KOPT-K1 (cell line): ENCODE data around the gene CD274.
"Not testable (repeated sequence)": the region's sequence is repeated elsewhere in the genome, so short reads cannot be mapped to it uniquely, and the experiment has no call there.

Experiments used
- H3K27ac ChIP-seq: fragments of 200-600 bp; sonication (generic); 2 replicates; pipeline ENCODE4 v1.5.1; 2016; ENCODE audit warnings: antibody characterized with exemption, mild to moderate bottlenecking, low read depth, low read length; ENCODE audit not compliant: poor library complexity, severe bottlenecking
- H3K36me3 ChIP-seq: fragments of 200-600 bp; sonication (generic); 2 replicates; pipeline ENCODE4 v1.5.1; 2017; ENCODE audit warnings: antibody characterized with exemption, mild to moderate bottlenecking, low read length, moderate library complexity; ENCODE audit not compliant: insufficient read depth
- H3K9me3 ChIP-seq: fragments of 200-600 bp; sonication (generic); 2 replicates; pipeline ENCODE4 v1.5.1; 2017; ENCODE audit warnings: antibody characterized with exemption, low read length, mild to moderate bottlenecking; ENCODE audit not compliant: insufficient read depth, poor library complexity, severe bottlenecking

The CD274 gene

DNA sequence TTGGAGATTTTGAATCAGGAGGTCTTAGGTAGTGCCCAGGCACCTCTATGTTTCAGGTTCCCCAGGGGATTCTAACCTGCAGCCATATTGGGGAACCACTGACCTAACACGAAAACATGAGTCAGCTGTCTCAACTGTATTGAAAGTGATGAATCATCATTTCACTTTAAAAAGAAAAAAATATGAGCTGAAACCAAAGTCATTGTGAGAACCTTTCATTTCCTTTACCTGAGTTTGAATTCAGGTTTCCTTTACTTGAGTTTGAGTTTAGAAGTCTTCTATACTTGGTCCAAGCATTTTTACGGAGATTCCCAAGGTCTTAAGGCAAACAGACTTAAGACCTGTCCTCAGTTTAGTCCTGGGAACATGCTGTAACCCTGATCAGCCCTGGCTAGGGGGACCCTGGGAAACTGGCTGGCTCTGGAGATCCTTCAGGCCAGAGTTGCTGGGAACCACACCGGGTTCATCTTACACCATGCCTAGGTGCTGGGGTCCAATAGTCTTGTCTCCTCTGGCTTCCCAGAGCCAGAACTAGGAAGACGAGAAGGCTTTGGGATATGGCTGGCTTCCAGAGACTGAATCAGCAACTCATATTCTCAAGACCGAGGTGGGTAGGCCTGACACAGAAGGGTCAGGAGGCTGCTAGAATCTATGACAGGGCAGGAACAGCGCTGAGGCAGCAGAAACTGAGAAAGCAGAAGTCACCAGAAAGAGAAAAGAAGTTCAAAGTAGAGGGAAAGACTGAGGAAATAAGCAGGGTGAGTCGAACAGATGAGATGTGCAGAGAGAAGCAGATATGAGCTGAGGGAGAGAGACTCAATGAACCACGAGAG, 43.6 kb downstream of the CD274 start:
- H3K36me3 ChIP-seq, result no peaks in the 10 kb centered on the region
- no peak overlapping the region for H3K27ac ChIP-seq
- H3K9me3 ChIP-seq, result no peaks in the 10 kb centered on the region

DNA sequence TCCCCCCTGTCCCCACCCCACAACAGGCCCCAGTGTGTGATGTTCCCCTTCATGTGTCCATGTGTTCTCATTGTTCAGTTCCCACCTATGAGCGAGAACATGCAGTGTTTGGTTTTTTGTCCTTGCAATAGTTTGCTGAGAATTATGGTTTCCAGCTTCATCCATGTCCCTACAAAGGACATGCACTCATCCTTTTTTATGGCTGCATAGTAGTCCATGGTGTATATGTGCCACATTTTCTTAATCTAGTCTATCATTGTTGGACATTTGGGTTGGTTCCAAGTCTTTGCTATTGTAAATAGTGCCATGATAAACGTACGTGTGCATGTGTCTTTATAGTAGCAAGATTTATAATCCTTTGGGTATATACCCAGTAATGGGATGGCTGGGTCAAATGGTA, 44.4 kb downstream of the CD274 start:
- not testable (repeated sequence) for H3K27ac ChIP-seq, H3K9me3 ChIP-seq, H3K36me3 ChIP-seq

DNA sequence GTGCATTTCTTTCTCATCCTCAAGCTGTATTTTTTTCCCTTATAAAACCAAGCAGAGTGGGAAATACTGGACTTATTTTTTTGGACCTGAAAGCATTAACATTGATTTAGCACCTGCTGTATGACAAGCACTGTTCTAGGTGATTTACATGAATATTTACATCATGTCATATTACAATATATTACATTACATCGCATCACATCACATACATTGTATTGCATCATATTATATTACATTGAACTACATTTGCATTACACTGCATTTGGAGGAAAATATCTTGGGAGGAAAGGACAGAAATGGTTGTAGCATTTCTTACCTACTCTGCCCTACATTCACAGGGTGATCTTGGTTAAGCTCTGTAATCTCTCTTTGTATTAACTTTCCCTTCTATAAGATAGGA, 48.8 kb downstream of the CD274 start:
- Histone ChIP-seq H3K27ac (no peak overlapping the region), H3K9me3 (no peaks in the 10 kb centered on the region), H3K36me3 (no peaks in the 10 kb centered on the region)

DNA sequence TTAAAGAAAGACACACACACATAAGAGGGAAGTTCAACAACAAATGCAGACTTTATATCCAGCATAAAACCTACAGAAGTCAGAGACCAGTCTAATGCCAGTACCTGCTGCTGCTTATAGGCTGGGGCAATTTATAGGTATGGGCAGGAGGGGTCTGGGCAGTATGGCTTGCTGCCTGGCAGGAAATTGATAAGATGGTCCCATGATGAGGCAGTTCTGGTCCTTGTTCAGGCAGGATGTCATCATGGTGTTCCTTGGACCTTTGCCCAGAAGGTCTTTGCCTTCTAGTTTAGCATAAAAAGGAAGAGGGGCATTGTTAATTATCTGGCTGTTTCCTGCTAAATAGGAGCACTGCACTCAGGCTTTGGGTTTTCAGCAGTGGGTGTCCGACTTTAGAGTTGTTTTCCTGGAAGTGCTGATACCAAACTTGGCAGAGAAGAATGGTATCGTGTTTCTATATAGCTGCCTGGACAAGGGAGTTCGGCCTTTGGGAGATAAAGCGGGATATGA, 49.6 kb downstream of the CD274 start:
- Histone ChIP-seq H3K36me3 (no peaks in the 10 kb centered on the region), H3K27ac (no peak overlapping the region), H3K9me3 (no peaks in the 10 kb centered on the region)

DNA sequence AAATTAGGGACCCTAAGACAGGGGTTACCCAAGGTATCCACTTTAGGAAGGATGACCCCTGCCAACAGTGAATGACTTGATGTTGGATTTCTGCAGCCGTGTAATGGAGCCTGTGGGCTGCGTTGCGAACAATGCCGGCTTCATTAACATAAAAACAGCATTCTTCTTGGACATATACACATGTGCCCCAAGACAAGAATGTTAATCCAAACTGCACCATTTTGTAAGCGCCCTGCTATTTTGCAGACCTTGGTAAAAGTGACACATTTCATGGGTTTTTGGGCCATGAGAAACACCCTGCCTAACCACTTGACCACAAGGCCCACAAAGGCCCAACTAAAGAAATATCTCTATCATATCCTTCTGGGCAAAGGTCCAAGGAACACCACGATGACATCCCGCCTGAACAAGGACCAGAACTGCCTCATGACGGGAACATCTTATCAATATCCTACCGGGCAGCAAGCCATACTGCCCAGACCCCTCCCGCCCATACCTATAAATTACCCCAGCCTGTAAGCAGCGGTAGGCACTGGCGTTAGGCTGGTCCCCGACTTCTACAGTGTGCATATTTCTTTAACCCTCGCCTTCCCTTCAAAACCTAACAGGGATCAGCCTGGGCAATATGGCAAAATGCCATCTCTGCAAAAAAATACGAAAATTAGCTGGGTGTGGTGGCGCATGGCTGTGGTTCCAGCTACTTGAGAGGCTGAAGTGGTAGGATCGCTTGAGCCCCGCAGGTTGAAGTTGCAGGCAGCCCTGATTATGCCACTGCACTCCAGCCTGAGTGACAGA, 50.3 kb downstream of the CD274 start:
- Histone ChIP-seq H3K27ac (no peak overlapping the region), H3K9me3 (no peaks in the 10 kb centered on the region), H3K36me3 (no peaks in the 10 kb centered on the region)

DNA sequence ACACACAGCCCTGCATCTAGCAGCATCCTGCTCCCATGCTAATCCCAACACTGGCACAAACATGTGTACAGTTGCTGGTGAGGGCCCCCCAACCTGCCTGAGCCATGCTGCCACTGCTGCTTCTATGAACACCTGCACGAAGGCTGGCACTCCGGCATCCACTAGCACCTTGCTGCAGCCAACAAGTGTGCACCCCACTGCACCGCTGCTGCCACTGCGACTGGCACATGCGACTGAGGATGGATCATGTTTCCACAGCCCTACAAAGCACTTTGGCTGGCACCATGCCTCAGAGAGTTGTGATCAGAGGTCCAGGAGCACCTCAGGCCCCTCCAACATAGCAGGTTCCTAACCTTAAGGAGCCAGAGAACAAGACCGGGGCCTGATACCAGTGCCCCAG, 52.2 kb downstream of the CD274 start:
- Histone ChIP-seq H3K27ac (no peak overlapping the region), H3K9me3 (no peaks in the 10 kb centered on the region), H3K36me3 (no peaks in the 10 kb centered on the region)

DNA sequence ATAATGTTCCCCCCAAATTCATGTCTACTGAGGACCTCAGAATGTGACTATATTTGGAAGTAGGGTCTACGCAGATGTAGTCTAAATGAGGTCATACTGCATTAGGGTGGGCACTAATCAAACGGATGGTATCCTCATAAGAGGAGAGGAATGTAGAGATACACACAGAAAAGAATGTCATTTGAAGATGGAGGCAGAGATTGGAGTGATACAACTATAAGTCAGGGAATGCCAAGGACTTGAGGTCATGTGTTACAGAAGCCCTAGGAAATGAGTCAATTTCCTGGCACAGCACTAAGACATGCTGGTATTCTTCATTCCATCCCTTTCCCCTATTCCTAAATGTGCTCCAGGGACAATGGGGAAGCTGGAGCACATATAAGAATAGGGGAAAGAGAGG, 59.2 kb downstream of the CD274 start:
- no peaks in the 10 kb centered on the region for H3K36me3 ChIP-seq
- no peak overlapping the region for H3K27ac ChIP-seq
- H3K9me3 ChIP-seq, result no peaks in the 10 kb centered on the region

DNA sequence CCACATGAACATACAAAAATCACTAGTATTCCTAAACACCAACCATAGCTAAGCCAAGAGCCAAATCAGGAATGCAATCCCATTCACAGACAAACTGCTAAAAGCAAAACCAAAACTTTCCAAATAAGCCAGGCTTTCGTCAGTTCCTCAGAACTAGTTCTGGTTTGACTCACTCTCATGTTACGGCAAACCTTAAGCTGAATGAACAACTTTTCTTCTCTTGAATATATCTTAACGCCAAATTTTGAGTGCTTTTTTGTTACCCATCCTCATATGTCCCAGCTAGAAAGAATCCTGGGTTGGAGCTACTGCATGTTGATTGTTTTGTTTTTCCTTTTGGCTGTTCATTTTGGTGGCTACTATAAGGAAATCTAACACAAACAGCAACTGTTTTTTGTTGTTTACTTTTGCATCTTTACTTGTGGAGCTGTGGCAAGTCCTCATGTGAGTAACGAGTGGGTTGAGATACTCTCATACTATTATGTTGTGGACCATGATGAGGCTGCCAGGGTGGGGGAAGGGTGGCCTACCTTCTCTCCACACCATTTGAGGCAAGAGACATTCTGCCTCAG, 60.1 kb downstream of the CD274 start, which contains the start of gene PDCD1LG2:
Gene PDCD1LG2, plus strand, starts transcription at position 172 of the 572 bp plus-strand sequence. CDS start 12,016 bp downstream, outside the sequence.
- H3K36me3 ChIP-seq, result no peaks in the 10 kb centered on the region
- no peak within 1 kb of the TSS for H3K27ac ChIP-seq
- H3K9me3 ChIP-seq, result no peaks in the 10 kb centered on the region

DNA sequence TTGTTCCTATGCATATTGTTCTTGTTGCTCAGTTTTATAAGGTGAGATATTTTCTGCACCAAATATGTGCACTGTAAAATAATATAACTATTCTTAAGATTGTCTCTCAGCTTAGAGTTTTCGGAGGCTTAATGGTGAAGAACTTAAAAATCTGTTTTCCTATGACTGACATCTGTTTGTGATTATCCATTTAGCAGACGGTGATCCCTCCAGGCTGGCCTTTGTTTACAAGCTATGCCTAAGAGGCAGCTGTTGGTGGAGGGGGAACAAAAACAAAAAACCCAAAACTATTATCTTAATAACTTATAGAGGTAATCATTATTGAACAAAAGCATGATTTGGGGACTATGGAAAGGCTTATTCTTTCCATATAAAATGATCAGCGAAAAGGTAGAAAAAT, 60.6 kb downstream of the CD274 start:
- Histone ChIP-seq H3K36me3 (no peaks in the 10 kb centered on the region), H3K9me3 (no peaks in the 10 kb centered on the region), H3K27ac (no peak overlapping the region)

DNA sequence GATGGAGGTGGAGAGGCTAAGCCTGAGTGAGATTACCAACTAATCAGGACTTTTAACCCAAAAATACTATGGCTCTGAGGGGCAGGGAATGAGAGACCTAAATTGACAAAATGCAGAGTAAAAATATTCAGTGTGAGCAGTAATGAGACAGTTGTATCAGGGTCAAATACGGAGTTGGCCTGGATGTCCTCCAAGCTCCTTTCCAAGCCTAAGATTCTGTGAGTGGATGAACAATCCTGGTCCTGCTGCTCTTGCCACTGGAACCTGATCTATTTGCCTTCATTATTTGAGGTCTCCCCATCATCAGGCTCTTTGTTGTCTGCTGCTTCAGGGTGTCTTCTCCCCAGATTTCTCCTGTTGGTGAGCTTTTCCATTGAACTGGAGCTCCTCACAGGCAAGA, 61.1 kb downstream of the CD274 start:
- Histone ChIP-seq H3K27ac (no peak overlapping the region), H3K9me3 (no peaks in the 10 kb centered on the region), H3K36me3 (no peaks in the 10 kb centered on the region)

DNA sequence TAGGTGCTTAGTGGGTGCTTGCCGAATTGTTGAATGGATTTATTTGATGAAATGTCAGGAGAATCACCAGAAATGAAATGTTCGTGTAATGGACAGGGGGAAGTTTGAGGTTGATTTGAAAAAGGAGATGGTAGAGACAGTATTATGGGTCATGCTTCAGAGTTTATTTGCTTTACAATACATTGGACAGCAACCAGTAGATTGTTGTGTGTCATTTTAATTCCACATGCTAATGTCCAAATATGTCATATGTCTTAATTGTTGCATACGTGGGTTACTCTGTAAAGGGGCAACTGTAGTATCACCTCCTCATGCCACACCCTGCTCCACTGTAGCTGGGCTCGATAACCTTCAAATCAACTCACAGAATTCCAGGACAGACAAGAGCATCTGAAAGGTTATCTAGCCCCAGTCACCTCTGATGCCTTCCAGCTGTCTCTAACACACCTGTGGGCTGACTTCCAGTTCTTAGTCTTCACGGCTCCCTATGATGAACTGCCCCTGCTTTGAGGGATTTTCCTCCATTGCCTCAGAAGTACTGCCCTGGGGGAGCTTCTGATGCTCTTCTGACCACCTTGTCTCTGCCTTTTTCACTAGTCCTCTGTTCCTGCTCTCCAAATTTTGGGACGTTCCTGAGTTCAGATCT, 61.7 kb downstream of the CD274 start:
- H3K27ac ChIP-seq, result no peak overlapping the region
- no peaks in the 10 kb centered on the region for H3K9me3 ChIP-seq
- no peaks in the 10 kb centered on the region for H3K36me3 ChIP-seq

DNA sequence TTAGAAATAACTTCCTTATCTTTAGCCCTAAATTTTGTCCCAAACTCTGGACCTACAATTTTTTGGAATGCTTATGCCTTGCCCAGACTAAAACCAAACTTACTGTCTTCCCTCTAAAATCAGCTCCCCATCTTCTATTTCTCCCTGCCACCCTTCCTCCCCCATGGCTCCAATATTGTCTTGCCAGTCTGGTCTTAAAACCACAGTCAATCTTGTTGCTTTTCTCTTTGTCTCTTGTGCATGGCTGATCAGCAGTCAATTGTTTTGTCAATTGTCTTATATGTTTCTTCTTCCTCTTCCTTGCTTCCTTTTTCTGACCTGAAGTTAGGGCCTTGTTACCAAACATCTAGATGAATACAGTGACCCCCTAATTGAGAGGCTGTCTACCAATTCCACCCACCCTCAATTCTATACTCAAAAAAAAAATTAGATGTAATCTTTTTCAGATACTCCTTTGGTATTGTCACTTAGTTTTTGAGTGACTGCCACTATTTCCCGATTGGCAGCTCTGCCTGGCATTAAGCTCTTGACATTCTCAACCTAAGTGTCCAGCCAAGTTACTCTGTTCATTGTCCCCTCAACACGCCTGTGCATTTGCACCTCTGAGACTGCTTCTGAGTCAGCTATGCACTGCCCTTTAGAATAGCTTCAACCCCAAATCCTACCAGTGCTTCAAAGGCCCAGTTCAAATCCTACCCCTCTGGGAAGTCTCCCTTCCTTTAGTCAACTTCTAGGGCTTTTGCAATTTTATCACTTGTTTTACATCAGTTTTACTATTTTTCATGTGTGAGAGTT, 62.5 kb downstream of the CD274 start:
- Histone ChIP-seq H3K9me3 (no peaks in the 10 kb centered on the region), H3K27ac (no peak overlapping the region), H3K36me3 (no peaks in the 10 kb centered on the region)

DNA sequence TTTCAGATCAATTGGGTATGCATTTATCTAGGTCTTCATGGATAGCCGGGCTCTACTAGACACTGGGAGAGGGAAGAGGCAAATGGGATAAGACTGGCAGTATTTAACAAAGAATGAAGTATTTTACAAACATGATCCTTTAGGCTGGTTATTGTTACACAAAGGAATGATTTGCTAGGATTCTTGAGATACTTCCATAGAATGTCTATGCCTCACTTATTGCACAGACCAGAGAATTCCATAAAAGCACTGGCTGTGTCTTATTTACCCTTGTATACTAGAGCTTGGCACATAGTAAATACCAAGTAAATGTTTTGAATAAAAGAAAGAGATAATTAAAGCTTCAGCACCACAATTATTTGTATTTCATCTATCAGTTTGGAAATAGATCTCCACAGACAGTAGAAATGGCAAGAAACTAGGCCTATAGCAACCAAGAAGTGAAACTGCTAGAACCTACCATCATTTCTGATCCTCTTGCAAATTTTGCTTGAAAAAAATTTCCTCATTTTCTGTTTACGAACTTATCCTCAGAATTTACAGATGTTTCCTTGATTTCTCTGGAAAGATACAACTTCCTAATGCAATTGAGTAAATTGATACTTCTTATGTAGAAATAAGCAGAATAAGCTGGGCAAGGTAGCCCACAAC, 63.7 kb downstream of the CD274 start:
- Histone ChIP-seq H3K9me3 (no peaks in the 10 kb centered on the region), H3K27ac (no peak overlapping the region), H3K36me3 (no peaks in the 10 kb centered on the region)
